A673 (cell line): ENCODE measurements around the gene CHST2. TPM values are rescaled to one million over a fixed set of nuclear protein-coding genes. Genes with fewer than 3 reads are reported as not detected.

Experiments used
- BruUV-seq: library from RNA; stranded (reverse); fragments of 400-500 nt; replicated peaks from 2 replicates; lab custom pipeline; 2021; lab: Mats Ljungman, UMichigan
- CTCF ChIA-PET: fragments of 300-600 bp; sonication (Branson Sonifier 250); formaldehyde crosslinking; loops from one replicate; lab custom pipeline; 2022; ENCODE audit warnings: antibody characterized with exemption; lab: Charles Lee
- POLR2A ChIA-PET: fragments of 300-600 bp; sonication (Branson Sonifier 250); formaldehyde crosslinking; loops from one replicate; lab custom pipeline; 2022; ENCODE audit warnings: antibody characterized with exemption; ENCODE audit not compliant: low non-redundant PET; lab: Charles Lee
- DNase-seq: peaks from one replicate; pipeline ENCODE4 v3.0.0-alpha.2; 2015; ENCODE audit warnings: low spot score
- H3K27ac ChIP-seq: fragments of 200-600 bp; sonication (generic); 2 replicates; pipeline ENCODE4 v1.5.1; 2016; ENCODE audit warnings: mixed run types, low read depth, mild to moderate bottlenecking, mixed read lengths, antibody characterized with exemption, low read length; ENCODE audit not compliant: poor library complexity, severe bottlenecking
- H3K27me3 ChIP-seq: fragments of 200-600 bp; sonication (generic); replicated peaks from 2 replicates; pipeline ENCODE4 v1.6.1; 2017; ENCODE audit warnings: mixed run types, low read depth, mild to moderate bottlenecking, mixed read lengths, antibody characterized with exemption, low read length; ENCODE audit not compliant: insufficient read depth, poor library complexity
- H3K36me3 ChIP-seq: fragments of 200-600 bp; sonication (generic); 2 replicates; pipeline ENCODE4 v1.6.1; 2016; ENCODE audit warnings: mixed run types, mild to moderate bottlenecking, mixed read lengths, antibody characterized with exemption, low read length; ENCODE audit not compliant: insufficient read depth, poor library complexity, severe bottlenecking
- H3K4me1 ChIP-seq: fragments of 200-600 bp; sonication (generic); 2 replicates; pipeline ENCODE4 v1.6.1; 2017; ENCODE audit warnings: mixed run types, mild to moderate bottlenecking, mixed read lengths, antibody characterized with exemption, low read length; ENCODE audit not compliant: insufficient read depth, poor library complexity, severe bottlenecking
- H3K4me3 ChIP-seq: fragments of 200-600 bp; sonication (generic); 2 replicates; pipeline ENCODE4 v1.5.1; 2016; ENCODE audit warnings: low read depth, mixed run types, mild to moderate bottlenecking, mixed read lengths, low read length; ENCODE audit not compliant: poor library complexity, severe bottlenecking
- H3K9me3 ChIP-seq: fragments of 200-600 bp; sonication (generic); 2 replicates; pipeline ENCODE4 v1.6.1; 2016; ENCODE audit warnings: mixed run types, low read depth, mild to moderate bottlenecking, mixed read lengths, antibody characterized with exemption, low read length; ENCODE audit not compliant: poor library complexity, severe bottlenecking
- CTCF ChIP-seq: fragments of 300-800, 200-600 bp; sonication (generic); conservative IDR thresholded peaks from 2 replicates; pipeline ENCODE4 v1.5.1; 2017; ENCODE audit warnings: low read depth, mild to moderate bottlenecking, antibody characterized with exemption, low read length, moderate library complexity, mixed read lengths
- EZH2 ChIP-seq: fragments of 200-600 bp; sonication (generic); IDR thresholded peaks from 2 replicates; pipeline ENCODE4 v1.6.1; 2017; ENCODE audit warnings: borderline replicate concordance, low read depth, mild to moderate bottlenecking, mixed read lengths, antibody characterized with exemption, low read length; ENCODE audit not compliant: poor library complexity, severe bottlenecking
- intact Hi-C: fragments of 100-400 bp; cut with micrococcal nuclease; formaldehyde crosslinking; loops from one replicate; pipeline ENCODE4 v1.10.0; 2022; ENCODE audit not compliant: unreplicated experiment
- total RNA-seq: library from RNA; stranded (reverse); gene quantifications from 2 replicates; pipeline ENCODE4 v1.2.3, GENCODE V29; 2021

CHST2 gene
- total RNA-seq, 1 experiment from 2014 or later = 0.64 TPM

- Histone ChIP-seq H3K4me1 (no peaks in the 10 kb centered on the region), H3K4me3 (no peak overlapping the region), H3K27ac (no peak overlapping the region), H3K27me3 (peaks cover 5% of the 10 kb centered on the region), H3K9me3 (no peaks in the 10 kb centered on the region), H3K36me3 (no peaks in the 10 kb centered on the region)
- BruUV-seq = no TSS peak
- intact Hi-C loops = no loop called here
- no peak for DNase-seq
- no peak for TF ChIP-seq EZH2
- TF ChIP-seq CTCF = no peak
- CTCF ChIA-PET = no interaction called here
- POLR2A ChIA-PET = no interaction called here
Measured at GRCh38 chr3:143099690-143100089, 19.9 kb upstream of the CHST2 start.

GRCh38 chr3:143100451-143100850 lies 19.1 kb upstream of the CHST2 start:
- Histone ChIP-seq H3K36me3 (no peaks in the 10 kb centered on the region), H3K4me1 (no peaks in the 10 kb centered on the region), H3K9me3 (peaks cover 4% of the 10 kb centered on the region), H3K27ac (no peak overlapping the region), H3K27me3 (peaks cover 5% of the 10 kb centered on the region), H3K4me3 (no peak overlapping the region)
- no peak for DNase-seq
- ChIA-PET CTCF (no interaction called here), POLR2A (interaction anchor here (0.7 kb wide), 1 partner anchor 239 kb away, joined by 3 read pairs; no protein-coding TSS in a partner anchor)
- TF ChIP-seq EZH2 (no peak), CTCF (no peak)
- BruUV-seq = no TSS peak
- intact Hi-C loops = no loop called here

GRCh38 chr3:143101792-143102381 lies 17.7 kb upstream of the CHST2 start:
- Histone ChIP-seq H3K36me3 (no peaks in the 10 kb centered on the region), H3K27ac (no peak overlapping the region), H3K4me3 (no peak overlapping the region), H3K27me3 (peaks cover 5% of the 10 kb centered on the region), H3K9me3 (peaks cover 4% of the 10 kb centered on the region), H3K4me1 (no peaks in the 10 kb centered on the region)
- intact Hi-C loops = no loop called here
- ChIA-PET CTCF (no interaction called here), POLR2A (no interaction called here)
- DNase-seq = no peak
- no TSS peak for BruUV-seq
- no peak for TF ChIP-seq EZH2
- TF ChIP-seq CTCF = no peak
